Loucy (cell line): ENCODE data around the gene APLP2.

Source experiments
- H2AFZ ChIP-seq: fragments of 200-600 bp; sonication (generic); 2 replicates; pipeline ENCODE4 v1.6.0; 2016; ENCODE audit warnings: antibody characterized with exemption, mild to moderate bottlenecking, low read length, moderate library complexity
- H3F3A ChIP-seq: fragments of 200-600 bp; 2 replicates; pipeline ENCODE4 v1.6.0; 2016; ENCODE audit warnings: antibody characterized with exemption, low read depth, mild to moderate bottlenecking
- H3K27me3 ChIP-seq: fragments of 200-600 bp; sonication (generic); 2 replicates; pipeline ENCODE4 v1.6.1; 2014; ENCODE audit warnings: low read length, mild to moderate bottlenecking; ENCODE audit not compliant: insufficient read depth, poor library complexity, severe bottlenecking
- H3K36me3 ChIP-seq: fragments of 200-600 bp; sonication (generic); 2 replicates; pipeline ENCODE4 v1.6.1; 2016; ENCODE audit warnings: low read length; ENCODE audit not compliant: insufficient read depth
- H3K4me1 ChIP-seq: fragments of 200-600 bp; sonication (generic); 2 replicates; pipeline ENCODE4 v1.5.1; 2014; ENCODE audit warnings: low read length, mild to moderate bottlenecking; ENCODE audit not compliant: insufficient read depth, poor library complexity, severe bottlenecking
- H3K4me2 ChIP-seq: fragments of 200-600 bp; sonication (generic); 2 replicates; pipeline ENCODE4 v1.6.0; 2014; ENCODE audit warnings: antibody characterized with exemption, low read length, low read depth, mild to moderate bottlenecking; ENCODE audit not compliant: poor library complexity, severe bottlenecking
- H3K4me3 ChIP-seq: fragments of 200-600 bp; sonication (generic); 2 replicates; pipeline ENCODE4 v1.5.1; 2014; ENCODE audit warnings: low read length, mild to moderate bottlenecking, mixed read lengths; ENCODE audit not compliant: poor library complexity, severe bottlenecking
- H3K79me2 ChIP-seq: fragments of 200-600 bp; sonication (generic); 2 replicates; pipeline ENCODE4 v1.6.1; 2014; ENCODE audit warnings: low read length; ENCODE audit not compliant: insufficient read depth
- H3K9ac ChIP-seq: fragments of 200-600 bp; sonication (generic); 2 replicates; pipeline ENCODE4 v1.6.0; 2014; ENCODE audit warnings: mild to moderate bottlenecking, low read depth, low read length, moderate library complexity; ENCODE audit not compliant: poor library complexity, severe bottlenecking
- H3K9me2 ChIP-seq: fragments of 200-600 bp; sonication (generic); replicated peaks from 2 replicates; pipeline ENCODE4 v1.6.1; 2016; ENCODE audit warnings: low read depth, low read length, mixed read lengths
- H3K9me3 ChIP-seq: fragments of 200-600 bp; sonication (generic); 2 replicates; pipeline ENCODE4 v1.6.1; 2014; ENCODE audit warnings: mild to moderate bottlenecking, antibody characterized with exemption, low read length, low read depth; ENCODE audit not compliant: insufficient read depth
- H4K20me1 ChIP-seq: fragments of 200-600 bp; sonication (generic); 2 replicates; pipeline ENCODE4 v1.6.0; 2014; ENCODE audit warnings: antibody characterized with exemption, low read length, mild to moderate bottlenecking; ENCODE audit not compliant: insufficient read depth, poor library complexity, severe bottlenecking
- CTCF ChIP-seq: fragments of 200-600 bp; sonication (generic); conservative IDR thresholded peaks from 2 replicates; pipeline ENCODE4 v1.5.1; 2014; ENCODE audit warnings: mild to moderate bottlenecking, antibody characterized with exemption, low read length
- EZH2phosphoT487 ChIP-seq: fragments of 200-600 bp; IDR thresholded peaks from 2 replicates; pipeline ENCODE4 v1.6.1; 2018; ENCODE audit warnings: antibody characterized with exemption, mild to moderate bottlenecking, moderate library complexity, borderline replicate concordance

Gene APLP2

DNA sequence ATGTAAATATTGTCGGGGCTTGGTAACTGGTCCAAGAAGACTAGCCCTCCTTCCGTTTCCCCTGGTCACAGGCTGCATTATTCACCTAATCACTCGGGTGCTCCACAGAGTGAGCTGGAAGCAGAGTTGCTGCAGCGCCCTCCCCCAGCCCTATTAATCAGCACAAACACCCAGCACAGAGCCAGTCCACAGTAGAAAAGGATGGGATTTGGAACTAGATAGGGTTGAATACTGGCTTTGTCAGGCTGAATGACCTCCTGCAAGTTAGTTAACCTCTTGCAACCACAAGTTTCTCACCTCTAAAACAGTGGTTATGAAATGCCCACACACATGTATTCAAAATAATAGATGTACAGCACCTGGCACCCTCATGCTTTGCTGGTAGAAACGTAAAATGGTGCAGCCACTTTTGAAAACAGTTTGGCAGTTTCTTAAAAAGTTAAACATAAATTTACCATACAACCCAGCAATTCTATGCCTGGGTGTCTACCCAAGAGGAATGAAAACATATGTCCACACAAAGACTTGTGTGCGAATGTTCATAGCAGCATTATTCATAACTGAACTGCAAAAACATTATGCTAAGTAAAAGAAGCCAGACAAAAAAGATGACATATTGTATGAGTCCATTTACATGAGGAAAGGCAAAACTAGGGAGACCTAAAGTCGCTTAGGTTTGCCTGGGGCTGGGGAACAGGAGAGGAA, 31.7 kb upstream of the APLP2 start:
- Histone ChIP-seq H3K36me3 (no peaks in the 10 kb centered on the region), H3K9me3 (no peaks in the 10 kb centered on the region), H3K27me3 (no peaks in the 10 kb centered on the region), H2AFZ (no peak overlapping the region), H3K79me2 (no peaks in the 10 kb centered on the region), H3K4me3 (no peak overlapping the region), H3K9me2 (no peaks in the 10 kb centered on the region), H4K20me1 (no peaks in the 10 kb centered on the region), H3K4me2 (no peak overlapping the region), H3K9ac (no peak overlapping the region), H3F3A (no peaks in the 10 kb centered on the region), H3K4me1 (no peaks in the 10 kb centered on the region)
- TF ChIP-seq CTCF (no peak), EZH2phosphoT487 (no peak)

- H3K4me3 ChIP-seq: no peak overlapping the region
- no peaks in the 10 kb centered on the region for H3K9me3 ChIP-seq
- H3K79me2 ChIP-seq: no peaks in the 10 kb centered on the region
- H3K9me2 ChIP-seq: no peaks in the 10 kb centered on the region
- H4K20me1 ChIP-seq: no peaks in the 10 kb centered on the region
- no peak overlapping the region for H2AFZ ChIP-seq
- no peaks in the 10 kb centered on the region for H3F3A ChIP-seq
- no peak overlapping the region for H3K9ac ChIP-seq
- TF ChIP-seq CTCF: no peak
- no peak for TF ChIP-seq EZH2phosphoT487
- no peak overlapping the region for H3K4me2 ChIP-seq
- H3K36me3 ChIP-seq: no peaks in the 10 kb centered on the region
- H3K27me3 ChIP-seq: no peaks in the 10 kb centered on the region
- no peaks in the 10 kb centered on the region for H3K4me1 ChIP-seq
These were observed 29.3 kb upstream of the APLP2 start for GRCh38 chr11:130040281-130040940.

DNA sequence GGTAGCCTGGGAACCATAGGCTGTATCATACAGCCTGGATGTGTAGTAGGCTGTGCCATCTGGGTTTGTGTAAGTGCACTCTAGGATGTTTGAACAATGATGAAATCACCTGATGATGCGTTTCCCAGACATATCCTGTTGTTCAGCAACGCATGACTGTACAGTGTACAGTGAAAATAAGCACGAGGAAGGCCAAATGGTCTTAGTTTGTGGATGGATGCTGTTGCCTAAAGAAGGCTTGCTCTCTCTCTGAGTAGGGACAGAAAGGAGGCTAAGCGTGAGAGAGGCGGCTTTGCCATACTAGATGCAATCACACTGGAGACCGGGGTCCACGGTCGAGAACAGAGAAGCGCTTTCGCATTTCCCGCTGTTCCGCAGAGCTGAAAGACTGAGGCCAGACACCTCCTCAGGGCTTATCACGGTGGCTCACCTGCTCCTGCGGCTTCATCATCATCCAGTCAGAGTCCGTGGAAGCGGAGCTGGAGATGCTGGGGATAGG, 27.6 kb upstream of the APLP2 start:
- no peak for TF ChIP-seq CTCF
- no peak for TF ChIP-seq EZH2phosphoT487

More for the DNA sequence above, 27.6 kb upstream of the APLP2 start:
- no peak overlapping the region for H3K9ac ChIP-seq
- no peaks in the 10 kb centered on the region for H3K36me3 ChIP-seq
- no peaks in the 10 kb centered on the region for H3K9me3 ChIP-seq
- H4K20me1 ChIP-seq: no peaks in the 10 kb centered on the region
- H3K27me3 ChIP-seq: no peaks in the 10 kb centered on the region
- H3K4me2 ChIP-seq: no peak overlapping the region
- H3K79me2 ChIP-seq: no peaks in the 10 kb centered on the region
- H3K9me2 ChIP-seq: no peaks in the 10 kb centered on the region
- H3K4me1 ChIP-seq: no peaks in the 10 kb centered on the region
- H3K4me3 ChIP-seq: no peak overlapping the region
- H2AFZ ChIP-seq: no peak overlapping the region
- no peaks in the 10 kb centered on the region for H3F3A ChIP-seq
